Pancreas (tissue), 10 donors: ENCODE results near the gene SPINK6. TPM values are rescaled to one million over a fixed set of nuclear protein-coding genes. Genes with fewer than 3 reads are reported as not detected.

Experiments used
- ATAC-seq, 4 donors: fragments of 200-7000 bp; cut with Tn5 transposase; one replicate each; pipeline versions ENCODE4 v1.8.0 to v1.9.1; 2020; ENCODE audit warnings: mild to moderate bottlenecking in 4 of 4, moderate library complexity in 4 of 4
- DNase-seq, 6 donors: peaks; one replicate each; pipeline ENCODE4 v3.0.0-alpha.2; 2020
- FAIRE-seq: peaks from 2 replicates; lab custom pipeline; 2012; peaks lifted over from hg19 to GRCh38; lab: Jason Lieb, UNC
- H3K27ac ChIP-seq, 4 donors: fragments of 200-600 bp; sonication (generic); 1 replicate in 3 of 4; 2 replicates in 1 of 4; pipeline versions ENCODE4 v1.5.0 to v1.8.0; 2020
- H3K27me3 ChIP-seq, 4 donors: fragments of 200-600 bp; one replicate each; pipeline ENCODE4 v1.8.0; 2021
- H3K36me3 ChIP-seq, 3 donors: fragments of 200-600 bp; sonication (generic) in 1 of 3; one replicate each; pipeline versions ENCODE4 v1.5.0 to v1.8.0; 2020 to 2021
- H3K4me1 ChIP-seq, 3 donors: fragments of 200-600 bp; one replicate each; pipeline ENCODE4 v1.8.0; 2021
- H3K4me3 ChIP-seq, 4 donors: fragments of 200-600 bp; sonication (generic) in 2 of 4; one replicate each; pipeline versions ENCODE4 v1.5.0 to v1.8.0; 2020 to 2021
- H3K9me3 ChIP-seq, 4 donors: fragments of 200-600 bp; one replicate each; pipeline ENCODE4 v1.8.0; 2021
- WGBS, 2 donors: extraction: QIAGEN DNeasy Blood & Tissue Kit; methylation state at CpG; one replicate each; pipeline ENCODE4 v1.1.7; 2013; 5-methylcytosine and 5-hydroxymethylcytosine counted together
- intact Hi-C, 3 donors: fragments of 100-400 bp; cut with DNase I; formaldehyde crosslinking; loops; one replicate each; pipeline versions ENCODE4 v1.11.1 to v1.14.2; 2022
- polyA plus RNA-seq, 2 donors: library from polyadenylated mRNA; stranded (reverse); fragments of 200-250 nt; gene quantifications; one replicate each; pipeline ENCODE4 v1.2.3, GENCODE V29; 2013
- total RNA-seq, 6 donors: library from RNA; stranded (reverse); fragmentation: NEBNext Ultra II Directional in 4 of 6; extraction: Animal tissue kit (Norgen Biotek cat#: 25700) in 4 of 6; gene quantifications; one replicate each; pipeline versions ENCODE4 v1.2.1 to v1.2.4, GENCODE V29; 2021 to 2023
- TF ChIP-seq, protein P1 (sequence below), 4 donors: fragments of 200-600 bp; sonication (generic) in 3 of 4; IDR thresholded peaks; one replicate each; pipeline versions ENCODE4 v1.5.0 to v1.8.0; 2021; ENCODE audit warnings: antibody characterized with exemption in 4 of 4
- donor health status: healthy with polysubstance abuse.
- donor health status: DM: no; HTN: no; CAD: no; lungs with moderate emphysema.
- donor health status: DM: no; HTN: no; CAD: no.
- donor health status: control.
- donor health status: control.
- donor health status: Bipolar disorder and iron deficiency.
- donor health status: DM: yes; HTN: yes; CAD: no.
- donor health status: DM: no; HTN: no; CAD: no.
- donor health status: DM: no; HTN: no; CAD: no.
- donor health status: DM: yes; HTN: yes; CAD: no.

The SPINK6 gene
- total and polyA plus RNA-seq, 8 donors, result not detected

DNA sequence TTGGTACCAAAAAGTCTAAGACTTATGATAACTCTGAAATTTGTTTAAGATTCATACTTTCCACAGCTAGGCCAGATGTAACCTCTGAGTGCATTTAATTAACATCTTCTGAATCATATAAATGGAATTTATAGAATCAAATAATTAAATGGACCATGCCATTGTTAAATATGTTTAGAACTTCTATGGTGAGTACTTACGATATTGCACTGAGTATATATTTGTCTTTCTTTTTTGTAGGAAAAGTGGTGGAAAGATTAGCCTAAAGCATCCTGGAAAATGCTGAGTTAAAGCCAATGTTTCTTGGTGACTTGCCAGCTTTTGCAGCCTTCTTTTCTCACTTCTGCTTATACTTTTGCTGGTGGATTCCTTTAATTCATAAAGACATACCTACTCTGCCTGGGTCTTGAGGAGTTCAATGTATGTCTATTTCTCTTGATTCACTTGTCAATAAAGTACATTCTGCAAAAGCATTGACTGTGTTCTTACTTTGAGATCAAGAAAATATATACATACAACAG lies 11.9 kb downstream of the SPINK6 start:
- 67 to 71% methylated on average over 1 of the region's 1 CpG for WGBS, 2 donors
- ATAC-seq, result no peak
- H3K27me3 ChIP-seq, result no peaks in the 10 kb centered on the region
- no peak overlapping the region for H3K4me3 ChIP-seq
- no peak overlapping the region for H3K27ac ChIP-seq
- intact Hi-C loops, result no loop called here
- TF ChIP-seq, protein P1, sequence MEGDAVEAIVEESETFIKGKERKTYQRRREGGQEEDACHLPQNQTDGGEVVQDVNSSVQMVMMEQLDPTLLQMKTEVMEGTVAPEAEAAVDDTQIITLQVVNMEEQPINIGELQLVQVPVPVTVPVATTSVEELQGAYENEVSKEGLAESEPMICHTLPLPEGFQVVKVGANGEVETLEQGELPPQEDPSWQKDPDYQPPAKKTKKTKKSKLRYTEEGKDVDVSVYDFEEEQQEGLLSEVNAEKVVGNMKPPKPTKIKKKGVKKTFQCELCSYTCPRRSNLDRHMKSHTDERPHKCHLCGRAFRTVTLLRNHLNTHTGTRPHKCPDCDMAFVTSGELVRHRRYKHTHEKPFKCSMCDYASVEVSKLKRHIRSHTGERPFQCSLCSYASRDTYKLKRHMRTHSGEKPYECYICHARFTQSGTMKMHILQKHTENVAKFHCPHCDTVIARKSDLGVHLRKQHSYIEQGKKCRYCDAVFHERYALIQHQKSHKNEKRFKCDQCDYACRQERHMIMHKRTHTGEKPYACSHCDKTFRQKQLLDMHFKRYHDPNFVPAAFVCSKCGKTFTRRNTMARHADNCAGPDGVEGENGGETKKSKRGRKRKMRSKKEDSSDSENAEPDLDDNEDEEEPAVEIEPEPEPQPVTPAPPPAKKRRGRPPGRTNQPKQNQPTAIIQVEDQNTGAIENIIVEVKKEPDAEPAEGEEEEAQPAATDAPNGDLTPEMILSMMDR (IDR thresholded peaks at IDR 0.05), result no peak
- no peaks in the 10 kb centered on the region for H3K4me1 ChIP-seq
- FAIRE-seq, result no peak
- H3K9me3 ChIP-seq, result no peaks in the 10 kb centered on the region
- H3K36me3 ChIP-seq, result no peaks in the 10 kb centered on the region
- DNase-seq, result no peak

DNA sequence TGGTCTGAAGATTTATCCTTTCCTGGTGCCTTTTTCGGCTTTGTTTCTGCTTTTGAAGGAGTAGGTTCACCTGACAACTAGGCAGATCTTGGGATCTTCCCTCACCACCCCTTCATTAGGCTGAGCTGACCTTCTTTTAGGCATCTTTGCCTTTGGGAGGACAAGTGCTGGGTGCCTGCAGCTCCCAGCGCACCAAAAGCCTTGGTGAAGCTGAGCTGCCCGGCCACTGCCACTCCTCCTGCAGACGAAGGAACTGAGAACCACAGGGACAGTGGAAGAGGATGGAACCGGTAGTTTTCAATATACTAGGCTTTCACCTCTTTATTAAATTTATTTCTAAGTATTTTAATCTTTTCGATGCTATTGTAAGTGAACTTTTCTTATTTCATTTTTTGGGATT lies 18.7 kb downstream of the SPINK6 start:
- intact Hi-C loops, result no loop called here
- FAIRE-seq, result no peak
- H3K36me3 ChIP-seq, result no peaks in the 10 kb centered on the region
- H3K4me3 ChIP-seq, result no peak overlapping the region
- no peak for DNase-seq
- no peaks in the 10 kb centered on the region for H3K9me3 ChIP-seq
- WGBS, 2 donors, result 74 to 80% methylated on average over 6 of the region's 6 CpGs
- no peak overlapping the region for H3K27ac ChIP-seq
- no peak for ATAC-seq
- no peaks in the 10 kb centered on the region for H3K27me3 ChIP-seq
- TF ChIP-seq, protein P1 (IDR thresholded peaks at IDR 0.05), result no peak
- no peaks in the 10 kb centered on the region for H3K4me1 ChIP-seq

DNA sequence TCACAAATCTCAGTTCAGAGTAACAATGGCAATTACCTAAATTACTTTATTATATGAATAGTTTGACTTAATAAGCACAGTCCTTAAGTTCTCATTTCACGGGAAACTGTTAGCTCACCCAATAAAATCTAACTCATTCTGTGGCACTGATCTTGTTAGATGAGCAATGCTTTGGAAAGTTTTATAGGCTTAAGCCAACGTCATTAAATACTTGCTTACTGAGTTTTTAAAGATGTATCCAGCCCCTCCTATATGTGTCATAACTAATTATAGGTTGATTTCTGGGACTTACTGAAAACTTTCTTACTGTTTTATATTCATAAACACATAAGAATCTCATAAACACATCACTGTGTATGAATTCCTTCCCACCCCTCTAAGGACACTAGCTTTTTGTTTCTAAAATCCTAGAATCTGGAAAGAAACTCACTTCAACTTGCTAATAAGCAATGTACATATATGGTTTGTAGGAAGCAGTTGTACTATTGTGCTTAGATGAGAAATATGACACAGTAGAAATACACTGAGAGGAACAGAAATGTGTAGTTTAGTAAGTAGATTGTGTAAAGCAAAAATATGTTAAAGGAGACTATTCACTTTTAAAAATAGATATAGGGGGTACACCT lies 21.4 kb downstream of the SPINK6 start:
- FAIRE-seq (no peak), ATAC-seq (no peak), DNase-seq (no peak)
- WGBS, 2 donors, result 57 to 71% methylated on average over 2 of the region's 2 CpGs
- intact Hi-C loops, result no loop called here
- Histone ChIP-seq H3K27me3 (no peaks in the 10 kb centered on the region), H3K4me3 (no peak overlapping the region), H3K36me3 (no peaks in the 10 kb centered on the region), H3K27ac (no peak overlapping the region), H3K9me3 (no peaks in the 10 kb centered on the region), H3K4me1 (no peaks in the 10 kb centered on the region)
- TF ChIP-seq, protein P1 (IDR thresholded peaks at IDR 0.05), result no peak

DNA sequence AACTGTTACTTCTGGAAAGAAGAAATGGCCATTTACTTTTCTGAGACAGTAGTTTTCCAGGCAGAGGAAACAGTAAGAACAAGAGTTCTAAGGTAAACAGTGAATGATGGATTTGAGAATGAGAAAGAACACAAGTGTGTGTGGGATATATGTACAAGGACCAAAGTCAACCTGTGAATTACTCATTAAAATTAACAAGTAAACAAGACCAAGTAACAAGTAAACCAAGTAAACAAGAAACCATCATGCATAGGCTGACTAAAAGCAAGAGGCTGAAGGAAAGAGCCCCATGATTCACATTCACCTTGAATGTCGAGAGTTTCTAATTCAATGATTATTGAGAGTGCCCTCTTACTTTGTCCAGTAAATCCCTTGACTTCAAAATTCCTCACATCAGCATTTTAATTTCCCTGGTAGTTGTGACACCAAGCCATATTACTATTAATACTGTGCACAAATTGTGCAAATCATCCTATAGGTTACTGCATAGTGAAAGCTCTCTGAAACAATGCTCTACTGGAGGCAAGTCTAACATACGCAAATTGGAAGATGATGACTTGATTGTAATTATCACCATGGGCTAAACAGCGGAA lies 25.6 kb downstream of the SPINK6 start:
- Histone ChIP-seq H3K4me1 (no peaks in the 10 kb centered on the region), H3K27me3 (no peaks in the 10 kb centered on the region), H3K9me3 (no peaks in the 10 kb centered on the region), H3K36me3 (no peaks in the 10 kb centered on the region), H3K27ac (no peak overlapping the region), H3K4me3 (no peak overlapping the region)
- FAIRE-seq (no peak), ATAC-seq (no peak), DNase-seq (no peak)
- WGBS, 2 donors, result 91 to 95% methylated on average over 3 of the region's 3 CpGs
- intact Hi-C loops, result no loop called here
- TF ChIP-seq, protein P1 (IDR thresholded peaks at IDR 0.05), result no peak

DNA sequence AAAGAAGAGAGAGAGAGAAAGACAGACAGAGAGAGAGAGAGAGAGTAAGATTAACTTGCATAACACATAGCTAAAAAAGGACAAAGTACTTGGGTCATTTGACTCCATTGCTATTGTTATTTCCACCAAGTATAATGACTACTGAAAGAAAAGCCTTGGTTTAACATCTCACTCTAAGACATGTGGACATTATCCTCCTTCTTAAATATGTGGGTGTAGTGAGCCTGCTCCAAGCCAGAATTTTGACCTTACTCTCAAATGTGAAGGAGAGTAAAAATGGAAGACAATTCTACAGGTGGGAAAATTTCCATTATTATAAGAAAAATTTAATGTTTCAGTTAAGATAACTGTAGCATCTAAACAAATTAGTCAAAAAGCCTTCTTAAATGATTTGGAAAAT lies 27.0 kb downstream of the SPINK6 start:
- ATAC-seq, result no peak
- no peak for DNase-seq
- Histone ChIP-seq H3K4me1 (no peaks in the 10 kb centered on the region), H3K4me3 (no peak overlapping the region), H3K9me3 (no peaks in the 10 kb centered on the region), H3K27ac (no peak overlapping the region), H3K27me3 (no peaks in the 10 kb centered on the region), H3K36me3 (no peaks in the 10 kb centered on the region)
- TF ChIP-seq, protein P1 (IDR thresholded peaks at IDR 0.05), result no peak
- intact Hi-C loops, result no loop called here
- FAIRE-seq, result no peak
